SK-N-SH (cell line): ENCODE results near the gene MEX3D.

Experiments
- ELF1 ChIP-seq: IDR thresholded peaks from 2 replicates; pipeline ENCODE4 v1.4.0; 2012
- EP300 ChIP-seq, 2 experiments: IDR thresholded peaks; 2 replicates each; pipeline versions ENCODE4 v1.4.0 to v1.6.1; 2012; ENCODE audit warnings: borderline replicate concordance in 1 of 2, low read depth in 1 of 2, low read length in 1 of 2
- GABPA ChIP-seq: IDR thresholded peaks from 2 replicates; pipeline ENCODE4 v1.4.0; 2012; ENCODE audit warnings: low read depth, mild to moderate bottlenecking
- MXI1 ChIP-seq: IDR thresholded peaks from 2 replicates; pipeline ENCODE4 v1.6.1; 2012; ENCODE audit warnings: mild to moderate bottlenecking, low read depth, low read length, improper control_type of control experiment
- POLR2AphosphoS5 ChIP-seq: IDR thresholded peaks from 2 replicates; pipeline ENCODE4 v1.6.1; 2012; ENCODE audit warnings: low read depth, low read length
- SIN3A ChIP-seq: IDR thresholded peaks from 2 replicates; pipeline ENCODE4 v1.6.1; 2012; ENCODE audit warnings: low read depth, mild to moderate bottlenecking, low read length, moderate library complexity, borderline replicate concordance
- YY1 ChIP-seq: IDR thresholded peaks from 2 replicates; pipeline ENCODE4 v1.4.0; 2012; ENCODE audit warnings: low read depth, mild to moderate bottlenecking
- TF ChIP-seq, protein P1 (sequence below): fragments of 200-600 bp; sonication (generic); IDR thresholded peaks from 2 replicates; pipeline ENCODE4 v1.6.1; 2017; ENCODE audit warnings: antibody characterized with exemption, mild to moderate bottlenecking, moderate library complexity

DNA sequence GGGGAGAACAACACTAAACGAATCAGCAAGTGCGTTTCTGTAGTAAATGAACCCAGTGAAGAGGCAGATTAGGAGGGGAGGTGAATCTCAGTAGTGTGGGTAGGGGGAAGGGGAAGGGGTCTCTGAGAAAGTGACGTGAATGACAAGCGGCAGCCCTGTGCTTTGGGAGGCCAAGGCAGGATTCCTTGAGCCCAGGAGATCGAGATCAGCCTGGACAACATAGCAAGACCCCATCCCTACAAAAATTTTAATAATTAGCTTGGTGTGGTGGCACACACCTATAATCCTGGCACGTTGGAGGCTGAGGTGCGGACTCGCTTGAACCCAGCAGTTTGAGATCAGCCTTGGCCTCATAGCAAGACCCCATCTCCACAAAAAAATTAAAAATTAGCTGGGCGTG is 36.1 kb downstream of the MEX3D start:
- TF ChIP-seq, protein P1, sequence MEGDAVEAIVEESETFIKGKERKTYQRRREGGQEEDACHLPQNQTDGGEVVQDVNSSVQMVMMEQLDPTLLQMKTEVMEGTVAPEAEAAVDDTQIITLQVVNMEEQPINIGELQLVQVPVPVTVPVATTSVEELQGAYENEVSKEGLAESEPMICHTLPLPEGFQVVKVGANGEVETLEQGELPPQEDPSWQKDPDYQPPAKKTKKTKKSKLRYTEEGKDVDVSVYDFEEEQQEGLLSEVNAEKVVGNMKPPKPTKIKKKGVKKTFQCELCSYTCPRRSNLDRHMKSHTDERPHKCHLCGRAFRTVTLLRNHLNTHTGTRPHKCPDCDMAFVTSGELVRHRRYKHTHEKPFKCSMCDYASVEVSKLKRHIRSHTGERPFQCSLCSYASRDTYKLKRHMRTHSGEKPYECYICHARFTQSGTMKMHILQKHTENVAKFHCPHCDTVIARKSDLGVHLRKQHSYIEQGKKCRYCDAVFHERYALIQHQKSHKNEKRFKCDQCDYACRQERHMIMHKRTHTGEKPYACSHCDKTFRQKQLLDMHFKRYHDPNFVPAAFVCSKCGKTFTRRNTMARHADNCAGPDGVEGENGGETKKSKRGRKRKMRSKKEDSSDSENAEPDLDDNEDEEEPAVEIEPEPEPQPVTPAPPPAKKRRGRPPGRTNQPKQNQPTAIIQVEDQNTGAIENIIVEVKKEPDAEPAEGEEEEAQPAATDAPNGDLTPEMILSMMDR = no peak
- no peak for TF ChIP-seq EP300 (IDR thresholded peaks at IDR 0.05; ENCODE audit: borderline replicate concordance in 1 of 2, low read depth in 1 of 2, low read length in 1 of 2)
- TF ChIP-seq POLR2AphosphoS5 = no peak
- no peak for TF ChIP-seq SIN3A
- TF ChIP-seq ELF1 = no peak
- no peak for TF ChIP-seq GABPA
- TF ChIP-seq YY1 = no peak
- no peak for TF ChIP-seq MXI1
